ENCODE data around the gene FAM228A.

FAM228A gene

DNA sequence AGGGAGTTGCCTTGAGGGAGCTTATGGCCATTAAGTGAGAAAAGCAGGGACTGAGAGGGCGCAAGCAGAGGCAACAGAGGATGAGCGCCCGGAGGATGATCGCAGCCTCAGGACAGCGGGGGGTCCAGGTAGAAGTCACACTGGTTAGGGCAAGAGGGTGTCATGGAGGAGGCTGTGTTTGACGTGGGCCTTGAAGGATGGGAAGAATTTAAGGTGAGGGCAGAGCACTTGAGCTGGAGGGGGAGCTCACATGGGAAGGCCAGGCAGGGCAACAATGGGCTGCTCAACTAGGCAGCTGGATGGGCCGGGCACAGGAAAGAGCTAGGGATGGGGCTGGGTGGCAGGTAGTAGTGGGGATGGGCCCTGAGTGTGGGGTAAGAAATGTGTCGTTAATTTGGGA lies 31.9 kb downstream of the FAM228A start:
- Histone ChIP-seq H4K20me1 (ENCODE audit: control insufficient read depth, insufficient read depth, low read depth, low read length) (no peaks in the 10 kb centered on the region), H3F3A (ENCODE audit: control insufficient read depth, insufficient read depth) (no peaks in the 10 kb centered on the region), H3K27me3 (ENCODE audit: control insufficient read depth, low read length) (no peaks in the 10 kb centered on the region), H3K4me1 (ENCODE audit: control insufficient read depth, low read length) (no peaks in the 10 kb centered on the region), H3K4me2 (ENCODE audit: low read length) (no peak overlapping the region), H3K36me3 (ENCODE audit: control insufficient read depth, low read length) (peaks cover 21% of the 10 kb centered on the region; the same call in 1 of the 2 replicates), H3K79me2 (ENCODE audit: control insufficient read depth, low read length) (no peaks in the 10 kb centered on the region), H3K27ac (ENCODE audit: low read depth, low read length) (no peak overlapping the region), H3K9me3 (ENCODE audit: control insufficient read depth, insufficient read depth, low read length) (no peaks in the 10 kb centered on the region), H3K9me2 (replicated peaks; ENCODE audit: control insufficient read depth, low read length) (no peaks in the 10 kb centered on the region), H3K4me3 (ENCODE audit: low read length) (no peak overlapping the region)
- TF ChIP-seq, protein P1, sequence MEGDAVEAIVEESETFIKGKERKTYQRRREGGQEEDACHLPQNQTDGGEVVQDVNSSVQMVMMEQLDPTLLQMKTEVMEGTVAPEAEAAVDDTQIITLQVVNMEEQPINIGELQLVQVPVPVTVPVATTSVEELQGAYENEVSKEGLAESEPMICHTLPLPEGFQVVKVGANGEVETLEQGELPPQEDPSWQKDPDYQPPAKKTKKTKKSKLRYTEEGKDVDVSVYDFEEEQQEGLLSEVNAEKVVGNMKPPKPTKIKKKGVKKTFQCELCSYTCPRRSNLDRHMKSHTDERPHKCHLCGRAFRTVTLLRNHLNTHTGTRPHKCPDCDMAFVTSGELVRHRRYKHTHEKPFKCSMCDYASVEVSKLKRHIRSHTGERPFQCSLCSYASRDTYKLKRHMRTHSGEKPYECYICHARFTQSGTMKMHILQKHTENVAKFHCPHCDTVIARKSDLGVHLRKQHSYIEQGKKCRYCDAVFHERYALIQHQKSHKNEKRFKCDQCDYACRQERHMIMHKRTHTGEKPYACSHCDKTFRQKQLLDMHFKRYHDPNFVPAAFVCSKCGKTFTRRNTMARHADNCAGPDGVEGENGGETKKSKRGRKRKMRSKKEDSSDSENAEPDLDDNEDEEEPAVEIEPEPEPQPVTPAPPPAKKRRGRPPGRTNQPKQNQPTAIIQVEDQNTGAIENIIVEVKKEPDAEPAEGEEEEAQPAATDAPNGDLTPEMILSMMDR (IDR thresholded peaks at IDR 0.05; ENCODE audit: low read depth, low read length, poor library complexity, severe bottlenecking), result no peak
- no peak for TF ChIP-seq EZH2phosphoT487 (IDR thresholded peaks at IDR 0.05; ENCODE audit: borderline replicate concordance, low read length)

DNA sequence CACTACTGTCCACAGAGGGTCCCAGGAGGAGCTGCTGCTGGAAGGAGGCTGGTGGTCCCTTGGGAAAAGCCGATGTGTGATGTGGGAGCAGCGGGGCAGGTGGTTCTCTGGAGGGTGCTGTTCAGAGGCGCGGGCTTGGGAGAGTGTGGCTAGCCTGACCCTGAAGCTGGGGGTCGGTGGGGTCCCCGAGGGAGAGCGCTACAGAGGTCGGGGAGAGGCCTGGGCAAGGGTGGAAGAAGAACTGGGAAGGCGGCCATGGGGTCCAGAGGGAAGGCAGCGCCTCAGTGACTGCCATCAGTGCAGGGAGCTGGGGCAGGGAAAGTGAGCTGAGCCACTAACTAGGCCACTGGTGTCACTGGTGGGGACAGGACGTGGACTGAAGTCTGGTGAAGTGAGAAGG lies 32.5 kb downstream of the FAM228A start:
- H3K9me2 ChIP-seq (replicated peaks; ENCODE audit: control insufficient read depth, low read length), result no peaks in the 10 kb centered on the region
- no peaks in the 10 kb centered on the region for H3K4me1 ChIP-seq (ENCODE audit: control insufficient read depth, low read length)
- H3K4me2 ChIP-seq (ENCODE audit: low read length), result no peak overlapping the region
- no peaks in the 10 kb centered on the region for H3F3A ChIP-seq (ENCODE audit: control insufficient read depth, insufficient read depth)
- no peaks in the 10 kb centered on the region for H3K79me2 ChIP-seq (ENCODE audit: control insufficient read depth, low read length)
- H4K20me1 ChIP-seq (ENCODE audit: control insufficient read depth, insufficient read depth, low read depth, low read length), result no peaks in the 10 kb centered on the region
- no peak overlapping the region for H3K27ac ChIP-seq (ENCODE audit: low read depth, low read length)
- H3K27me3 ChIP-seq (ENCODE audit: control insufficient read depth, low read length), result no peaks in the 10 kb centered on the region
- no peaks in the 10 kb centered on the region for H3K9me3 ChIP-seq (ENCODE audit: control insufficient read depth, insufficient read depth, low read length)
- peaks cover 26% of the 10 kb centered on the region for H3K36me3 ChIP-seq (ENCODE audit: control insufficient read depth, low read length)
- no peak for TF ChIP-seq EZH2phosphoT487 (IDR thresholded peaks at IDR 0.05; ENCODE audit: borderline replicate concordance, low read length)
- TF ChIP-seq, protein P1 (IDR thresholded peaks at IDR 0.05; ENCODE audit: low read depth, low read length, poor library complexity, severe bottlenecking), result no peak
- no peak overlapping the region for H3K4me3 ChIP-seq (ENCODE audit: low read length)

DNA sequence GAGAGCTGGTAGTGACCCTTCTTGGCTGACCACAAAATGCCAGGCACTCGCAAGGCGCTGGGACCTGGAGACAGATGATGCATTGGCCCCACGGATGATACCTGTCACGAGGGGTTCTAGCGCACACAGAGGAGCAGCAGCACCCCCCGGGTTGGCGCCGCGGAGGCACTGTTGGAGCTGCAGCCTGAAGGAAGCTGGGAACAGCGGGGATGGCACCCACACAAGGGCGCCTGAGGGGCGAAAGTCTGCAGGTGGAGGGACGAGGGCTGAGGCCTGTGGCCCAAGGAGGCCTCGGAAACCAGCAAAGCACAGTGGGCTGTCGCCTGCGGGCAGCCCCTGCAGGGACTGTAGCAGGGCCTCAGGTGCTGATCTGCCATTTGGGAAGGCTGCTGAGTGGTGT lies 33.6 kb downstream of the FAM228A start:
- Histone ChIP-seq H3K79me2 (ENCODE audit: control insufficient read depth, low read length) (no peaks in the 10 kb centered on the region), H3K27me3 (ENCODE audit: control insufficient read depth, low read length) (no peaks in the 10 kb centered on the region), H3K36me3 (ENCODE audit: control insufficient read depth, low read length) (peaks cover 22% of the 10 kb centered on the region), H3K4me2 (ENCODE audit: low read length) (no peak overlapping the region), H3K4me3 (ENCODE audit: low read length) (no peak overlapping the region), H3K4me1 (ENCODE audit: control insufficient read depth, low read length) (no peaks in the 10 kb centered on the region), H3K9me2 (replicated peaks; ENCODE audit: control insufficient read depth, low read length) (no peaks in the 10 kb centered on the region), H3K27ac (ENCODE audit: low read depth, low read length) (no peak overlapping the region), H4K20me1 (ENCODE audit: control insufficient read depth, insufficient read depth, low read depth, low read length) (no peaks in the 10 kb centered on the region), H3K9me3 (ENCODE audit: control insufficient read depth, insufficient read depth, low read length) (no peaks in the 10 kb centered on the region), H3F3A (ENCODE audit: control insufficient read depth, insufficient read depth) (no peaks in the 10 kb centered on the region)
- TF ChIP-seq, protein P1 (IDR thresholded peaks at IDR 0.05; ENCODE audit: low read depth, low read length, poor library complexity, severe bottlenecking), result no peak
- no peak for TF ChIP-seq EZH2phosphoT487 (IDR thresholded peaks at IDR 0.05; ENCODE audit: borderline replicate concordance, low read length)

All from DOHH2 (cell line).